ENCODE measurements around the gene OSBPL7. TPM values are rescaled to one million over a fixed set of nuclear protein-coding genes. Genes with fewer than 3 reads are reported as not detected.

The OSBPL7 gene
- total RNA-seq, 4 donors from 2014 or later, result 1.1 to 4.6 (median 1.6) TPM

DNA sequence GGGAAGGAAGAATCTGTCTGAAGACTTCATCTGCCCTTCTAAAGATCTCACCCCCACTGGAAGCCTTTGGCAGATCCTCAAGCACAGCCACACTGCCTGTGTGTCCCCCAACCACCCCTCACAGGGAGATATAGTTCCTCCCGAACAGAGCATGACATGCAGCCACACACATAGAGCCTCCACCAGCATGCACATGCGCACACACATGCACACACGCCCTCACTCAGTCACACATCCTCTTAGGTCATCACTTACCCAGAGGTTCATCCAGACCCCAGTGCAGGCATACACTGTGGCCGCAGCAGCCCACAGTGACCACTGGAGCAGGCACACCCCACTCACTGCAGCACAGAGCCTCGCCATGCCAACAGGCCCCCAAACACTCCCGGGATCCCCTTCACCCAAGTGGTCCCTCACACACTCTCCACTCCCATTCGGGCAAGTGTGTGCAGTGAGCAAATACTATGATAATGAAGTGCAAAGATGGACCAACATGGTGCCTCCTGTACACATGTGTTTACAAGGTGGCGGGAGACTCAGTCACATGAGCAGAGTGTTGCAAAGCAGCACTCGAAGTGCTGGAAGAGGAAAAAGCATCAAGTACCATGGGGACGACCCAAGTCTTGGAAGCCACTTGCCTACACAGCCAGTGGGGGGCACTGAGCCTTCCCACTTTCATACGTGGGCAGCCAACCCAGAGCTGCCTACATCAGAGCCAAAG lies 46.4 kb upstream of the OSBPL7 start:
- TF ChIP-seq POLR2A (IDR thresholded peaks at IDR 0.05), result no peak
- TF ChIP-seq, protein P1, sequence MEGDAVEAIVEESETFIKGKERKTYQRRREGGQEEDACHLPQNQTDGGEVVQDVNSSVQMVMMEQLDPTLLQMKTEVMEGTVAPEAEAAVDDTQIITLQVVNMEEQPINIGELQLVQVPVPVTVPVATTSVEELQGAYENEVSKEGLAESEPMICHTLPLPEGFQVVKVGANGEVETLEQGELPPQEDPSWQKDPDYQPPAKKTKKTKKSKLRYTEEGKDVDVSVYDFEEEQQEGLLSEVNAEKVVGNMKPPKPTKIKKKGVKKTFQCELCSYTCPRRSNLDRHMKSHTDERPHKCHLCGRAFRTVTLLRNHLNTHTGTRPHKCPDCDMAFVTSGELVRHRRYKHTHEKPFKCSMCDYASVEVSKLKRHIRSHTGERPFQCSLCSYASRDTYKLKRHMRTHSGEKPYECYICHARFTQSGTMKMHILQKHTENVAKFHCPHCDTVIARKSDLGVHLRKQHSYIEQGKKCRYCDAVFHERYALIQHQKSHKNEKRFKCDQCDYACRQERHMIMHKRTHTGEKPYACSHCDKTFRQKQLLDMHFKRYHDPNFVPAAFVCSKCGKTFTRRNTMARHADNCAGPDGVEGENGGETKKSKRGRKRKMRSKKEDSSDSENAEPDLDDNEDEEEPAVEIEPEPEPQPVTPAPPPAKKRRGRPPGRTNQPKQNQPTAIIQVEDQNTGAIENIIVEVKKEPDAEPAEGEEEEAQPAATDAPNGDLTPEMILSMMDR (IDR thresholded peaks at IDR 0.05), result no peak
- Histone ChIP-seq H3K4me3 (no peak overlapping the region), H3K27ac (no peak overlapping the region), H3K27me3 (peaks cover 0 to 81% (median 2%) of the 10 kb centered on the region in 4 donors), H3K9me3 (no peaks in the 10 kb centered on the region), H3K36me3 (no peaks in the 10 kb centered on the region), H3K4me1 (peaks cover 4 to 36% (median 18%) of the 10 kb centered on the region in 3 donors)
- intact Hi-C loops (cut with DNase I), result no loop called here
- WGBS, 2 donors, result 79 to 85% methylated on average over 10 to 11 of the region's 11 CpGs
- DNase-seq, result no peak

DNA sequence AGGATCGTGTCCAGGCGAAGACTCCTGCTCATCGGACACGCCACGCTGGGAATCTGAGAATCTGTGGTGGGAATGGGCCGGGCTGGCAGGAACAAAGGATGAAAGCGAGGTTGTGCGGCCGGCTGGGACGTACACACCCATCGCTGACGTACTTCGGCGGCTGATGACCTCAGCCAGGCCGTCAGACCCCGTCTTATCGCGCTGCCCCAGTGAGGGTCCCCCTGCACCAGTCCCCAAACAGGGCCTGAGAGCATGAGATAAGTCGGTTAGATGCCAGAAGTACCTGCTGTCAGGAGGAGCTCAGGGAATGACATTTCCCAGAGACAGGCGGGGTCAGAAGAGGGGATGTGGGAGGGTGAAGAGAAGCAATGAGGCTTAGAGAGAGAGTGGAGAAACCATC lies 45.3 kb upstream of the OSBPL7 start:
- 41 to 47% methylated on average over 9 to 20 of the region's 20 CpGs for WGBS, 2 donors
- no peak overlapping the region for H3K27ac ChIP-seq
- no peak for DNase-seq

DNA sequence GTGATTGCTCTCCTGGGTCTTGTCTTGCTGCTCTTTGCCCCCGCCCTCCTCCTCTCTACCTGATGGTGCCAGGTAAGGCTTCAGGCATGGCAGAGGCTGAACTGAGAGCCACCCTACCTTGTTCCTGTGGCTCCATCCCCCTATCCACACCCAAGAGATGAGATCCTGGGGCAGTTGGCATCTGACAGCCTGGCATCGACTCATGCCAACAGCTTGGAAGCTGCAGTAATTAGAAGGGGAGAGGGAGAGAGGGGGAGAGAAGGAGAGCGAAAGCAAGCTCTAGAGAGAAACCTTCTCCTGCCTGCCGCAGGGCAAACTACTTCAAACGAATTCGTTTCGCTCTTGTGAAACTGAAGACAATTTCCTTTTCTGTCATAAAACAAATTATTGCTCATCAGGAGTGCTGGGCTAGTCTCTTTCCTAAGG lies 43.2 kb upstream of the OSBPL7 start:
- 24 to 37% methylated on average over 6 of the region's 7 CpGs for WGBS, 2 donors
- no peak for DNase-seq
- H3K36me3 ChIP-seq, result no peaks in the 10 kb centered on the region
- peak overlapping the region in 1 of 4 donors; percentile 6 for H3K4me3 ChIP-seq
- intact Hi-C loops (cut with DNase I), result no loop called here
- TF ChIP-seq POLR2A (IDR thresholded peaks at IDR 0.05), result no peak
- TF ChIP-seq, protein P1 (IDR thresholded peaks at IDR 0.05), result no peak
- peak overlapping the region in 2 of 4 donors; percentile 5 to 19 for H3K27ac ChIP-seq
- peaks cover 6 to 29% (median 13%) of the 10 kb centered on the region in 3 donors for H3K4me1 ChIP-seq
- no peaks in the 10 kb centered on the region for H3K9me3 ChIP-seq
- peaks cover 0 to 66% (median 0%) of the 10 kb centered on the region in 4 donors for H3K27me3 ChIP-seq

More for the DNA sequence above, 45.3 kb upstream of the OSBPL7 start:
- no peak overlapping the region for H3K4me3 ChIP-seq
- H3K27me3 ChIP-seq, result peaks cover 0 to 71% (median 0%) of the 10 kb centered on the region in 4 donors
- H3K36me3 ChIP-seq, result no peaks in the 10 kb centered on the region
- peaks cover 6 to 31% (median 14%) of the 10 kb centered on the region in 3 donors for H3K4me1 ChIP-seq
- H3K9me3 ChIP-seq, result no peaks in the 10 kb centered on the region
- TF ChIP-seq, protein P1 (IDR thresholded peaks at IDR 0.05), result no peak
- TF ChIP-seq POLR2A (IDR thresholded peaks at IDR 0.05), result no peak
- intact Hi-C loops (cut with DNase I), result no loop called here

DNA sequence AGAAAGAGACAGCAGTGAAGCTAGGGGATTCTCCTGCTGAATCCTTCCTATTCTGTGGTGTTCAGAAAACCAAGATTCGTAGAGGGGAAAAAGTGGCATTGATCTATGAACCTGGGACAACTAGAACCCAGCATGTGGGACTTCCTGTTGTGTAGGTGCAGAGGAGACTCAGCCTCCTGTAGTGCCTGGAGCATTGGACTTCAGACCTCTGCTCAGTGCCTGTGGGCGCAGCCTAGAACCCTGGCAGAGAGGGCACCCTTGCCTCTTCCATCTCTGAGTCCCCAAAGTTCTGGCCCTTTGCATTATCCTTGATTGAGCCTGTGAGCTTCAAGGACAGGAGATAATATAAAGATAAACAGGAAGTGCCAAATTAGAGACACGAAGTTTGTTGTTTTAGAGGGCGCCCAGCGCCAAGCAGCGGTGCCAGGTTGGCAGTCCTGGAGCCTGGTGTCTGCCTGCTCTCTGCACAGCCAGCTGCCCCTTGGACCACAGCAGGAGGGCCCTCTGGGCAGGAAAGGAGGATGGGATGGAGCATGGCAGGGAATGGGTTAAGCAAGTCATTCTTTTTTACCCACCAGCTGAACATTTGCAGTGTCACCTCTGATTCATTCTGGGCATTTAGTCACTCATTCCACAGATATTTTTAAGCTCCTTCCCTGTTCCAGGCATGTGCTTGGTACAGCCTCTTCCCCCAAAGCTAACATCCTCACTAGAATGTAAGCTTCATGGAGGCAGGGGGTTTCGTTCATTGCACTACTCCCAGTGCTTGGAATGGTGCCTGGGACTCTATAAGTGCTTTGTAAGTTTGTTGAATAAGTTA lies 41.2 kb upstream of the OSBPL7 start:
- no peak overlapping the region for H3K4me3 ChIP-seq
- WGBS, 2 donors, result 52 to 72% methylated on average over 4 to 6 of the region's 7 CpGs
- no peak for DNase-seq
- H3K27ac ChIP-seq, result no peak overlapping the region
- H3K4me1 ChIP-seq, result peaks cover 6 to 29% (median 13%) of the 10 kb centered on the region in 3 donors
- no peaks in the 10 kb centered on the region for H3K36me3 ChIP-seq
- peaks cover 0 to 65% (median 0%) of the 10 kb centered on the region in 4 donors for H3K27me3 ChIP-seq
- H3K9me3 ChIP-seq, result no peaks in the 10 kb centered on the region
- intact Hi-C loops (cut with DNase I), result no loop called here
- TF ChIP-seq, protein P1 (IDR thresholded peaks at IDR 0.05), result no peak
- TF ChIP-seq POLR2A (IDR thresholded peaks at IDR 0.05), result no peak

DNA sequence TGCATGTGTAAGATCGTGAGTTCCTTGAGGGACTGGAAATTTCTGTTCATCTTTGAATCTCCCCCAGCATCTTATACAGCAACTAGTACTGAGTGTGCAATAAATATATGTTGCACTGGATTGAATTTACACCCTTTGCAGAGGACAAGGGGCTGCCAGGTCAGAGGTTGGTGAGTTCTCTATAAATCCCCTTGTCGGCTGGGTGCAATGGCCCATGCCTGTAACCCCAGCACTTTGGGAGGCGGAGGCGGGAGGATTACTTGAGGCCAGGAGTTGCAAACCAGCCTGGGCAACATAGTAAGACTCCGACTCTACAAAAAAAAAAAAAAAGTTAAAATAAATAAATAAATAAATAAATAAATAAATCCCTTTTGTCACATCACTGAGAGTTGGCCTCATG lies 38.8 kb upstream of the OSBPL7 start:
- H3K36me3 ChIP-seq, result no peaks in the 10 kb centered on the region
- peaks cover 0 to 69% (median 0%) of the 10 kb centered on the region in 4 donors for H3K27me3 ChIP-seq
- no peak overlapping the region for H3K27ac ChIP-seq
- H3K4me1 ChIP-seq, result peaks cover 6 to 20% (median 13%) of the 10 kb centered on the region in 3 donors
- TF ChIP-seq POLR2A (IDR thresholded peaks at IDR 0.05), result no peak
- TF ChIP-seq, protein P1 (IDR thresholded peaks at IDR 0.05), result no peak
- DNase-seq, result no peak
- 89 to 93% methylated on average over 5 of the region's 5 CpGs for WGBS, 2 donors
- H3K9me3 ChIP-seq, result no peaks in the 10 kb centered on the region
- intact Hi-C loops (cut with DNase I), result no loop called here
- H3K4me3 ChIP-seq, result no peak overlapping the region

All from esophagus squamous epithelium (tissue), 5 donors.